CD14-positive monocyte (primary cell): ENCODE measurements around the gene SLC22A17. TPM values are rescaled to one million over a fixed set of nuclear protein-coding genes. Genes with fewer than 3 reads are reported as not detected.

Experiments used
- DNase-seq, 3 donors: peaks; one replicate each; pipeline ENCODE4 v3.0.0-alpha.2; 2011 to 2022
- H2AFZ ChIP-seq: 2 replicates; pipeline ENCODE4 v1.6.0; 2012; ENCODE audit warnings: mild to moderate bottlenecking, low read depth, low read length, inconsistent platforms; ENCODE audit not compliant: insufficient read depth, poor library complexity, severe bottlenecking
- H3K27ac ChIP-seq, 2 donors: 1 replicate in 1 of 2; 2 replicates in 1 of 2; pipeline ENCODE4 v1.5.1; 2012 to 2013; ENCODE audit warnings: low read length in 2 of 2, control low read depth in 1 of 2, inconsistent platforms in 1 of 2, low read depth in 1 of 2, mild to moderate bottlenecking in 1 of 2
- H3K27me3 ChIP-seq, 2 donors: one replicate each; pipeline versions ENCODE4 v1.6.0 to v1.6.1; 2011 to 2013; ENCODE audit warnings: low read length in 2 of 2; ENCODE audit not compliant: control insufficient read depth in 2 of 2, insufficient read depth in 2 of 2
- H3K36me3 ChIP-seq, 2 donors: replicated peaks in 1 of 2; 1 replicate in 1 of 2; 2 replicates in 1 of 2; pipeline versions ENCODE4 v1.5.1 to v1.6.1; 2012 to 2013; ENCODE audit warnings: low read length in 2 of 2, control low read depth in 1 of 2, inconsistent platforms in 1 of 2, mild to moderate bottlenecking in 1 of 2; ENCODE audit not compliant: insufficient read depth in 2 of 2, control insufficient read depth in 1 of 2
- H3K4me1 ChIP-seq, 2 donors: 1 replicate in 1 of 2; 2 replicates in 1 of 2; pipeline versions ENCODE4 v1.5.1 to v1.6.1; 2012 to 2013; ENCODE audit warnings: low read length in 2 of 2, control low read depth in 1 of 2, inconsistent platforms in 1 of 2, mild to moderate bottlenecking in 1 of 2, moderate library complexity in 1 of 2; ENCODE audit not compliant: insufficient read depth in 2 of 2, control insufficient read depth in 1 of 2
- H3K4me2 ChIP-seq: replicated peaks from 2 replicates; pipeline ENCODE3; 2012; ENCODE audit warnings: low read length, moderate library complexity, mild to moderate bottlenecking; ENCODE audit not compliant: poor library complexity, severe bottlenecking; ENCODE audit errors: extremely low read depth
- H3K4me3 ChIP-seq, 3 experiments: fragments of 200-600 bp in 1 of 3; sonication (generic) in 1 of 3; replicated peaks in 1 of 3; 1 replicate in 2 of 3; 2 replicates in 1 of 3; pipeline ENCODE4 v1.5.1; 2011 to 2013; ENCODE audit warnings: low read length in 3 of 3, mild to moderate bottlenecking in 3 of 3, control low read depth in 2 of 3, low read depth in 2 of 3, inconsistent platforms in 1 of 3, moderate library complexity in 1 of 3
- H3K79me2 ChIP-seq: 2 replicates; pipeline ENCODE4 v1.6.0; 2012; ENCODE audit warnings: mild to moderate bottlenecking, control low read depth, inconsistent platforms, low read length, moderate library complexity; ENCODE audit not compliant: insufficient read depth
- H3K9ac ChIP-seq: 2 replicates; pipeline ENCODE4 v1.6.0; 2017; ENCODE audit warnings: low read length, mild to moderate bottlenecking; ENCODE audit not compliant: insufficient read depth, poor library complexity, severe bottlenecking
- H3K9me3 ChIP-seq, 2 donors: replicated peaks in 1 of 2; 1 replicate in 1 of 2; 2 replicates in 1 of 2; pipeline versions ENCODE4 v1.5.1 to v1.6.1; 2012 to 2013; ENCODE audit warnings: low read length in 2 of 2, control low read depth in 1 of 2; ENCODE audit not compliant: control insufficient read depth in 1 of 2, insufficient read depth in 1 of 2
- H4K20me1 ChIP-seq: 2 replicates; pipeline ENCODE4 v1.6.0; 2012; ENCODE audit warnings: mild to moderate bottlenecking, low read length, control low read depth, moderate library complexity; ENCODE audit not compliant: insufficient read depth
- H3K27ac Mint-ChIP-seq, 7 donors: one replicate each; pipeline ENCODE4 v1.8.0; 2020; ENCODE audit warnings: mild to moderate bottlenecking in 7 of 7, mixed read lengths in 7 of 7, moderate library complexity in 6 of 7, inconsistent platforms in 2 of 7
- H3K27me3 Mint-ChIP-seq, 3 donors: one replicate each; pipeline ENCODE4 v1.8.0; 2021 to 2022; ENCODE audit warnings: low read depth in 3 of 3, mild to moderate bottlenecking in 3 of 3, mixed read lengths in 3 of 3, moderate library complexity in 3 of 3, inconsistent platforms in 1 of 3
- H3K36me3 Mint-ChIP-seq, 2 donors: one replicate each; pipeline ENCODE4 v1.8.0; 2020; ENCODE audit warnings: mixed read lengths in 2 of 2, inconsistent platforms in 1 of 2, mild to moderate bottlenecking in 1 of 2
- H3K4me1 Mint-ChIP-seq: one replicate; pipeline ENCODE4 v1.8.0; 2020; ENCODE audit warnings: mild to moderate bottlenecking, mixed read lengths
- H3K4me3 Mint-ChIP-seq, 2 donors: one replicate each; pipeline ENCODE4 v1.8.0; 2020; ENCODE audit warnings: mild to moderate bottlenecking in 2 of 2, mixed read lengths in 2 of 2, moderate library complexity in 1 of 2
- H3K9me3 Mint-ChIP-seq, 7 donors: one replicate each; pipeline ENCODE4 v1.8.0; 2020 to 2022; ENCODE audit warnings: mixed read lengths in 7 of 7, mild to moderate bottlenecking in 6 of 7, moderate library complexity in 6 of 7, inconsistent platforms in 2 of 7
- CTCF ChIP-seq: fragments of 200-600 bp; IDR thresholded peaks from one replicate; pipeline ENCODE4 v1.8.0; 2022; ENCODE audit warnings: antibody characterized with exemption, mild to moderate bottlenecking
- WGBS: methylation state at CpG from one replicate; pipeline ENCODE4 v1.1.5; 2013; ENCODE audit warnings: missing lambda C conversion rate; ENCODE audit not compliant: insufficient coverage; 5-methylcytosine and 5-hydroxymethylcytosine counted together
- intact Hi-C, 2 donors: fragments of 100-400 bp; cut with micrococcal nuclease; formaldehyde crosslinking; loops; one replicate each; pipeline versions ENCODE4 v1.15.0 to v1.15.1; 2023
- polyA plus RNA-seq, 3 donors: library from polyadenylated mRNA; depleted of rRNA in 1 of 3; unstranded in 2 of 3; stranded (reverse) in 1 of 3; fragments of 300-500 nt in 2 of 3; fragments of >200 nt in 1 of 3; fragmentation: Illumina TruSeq in 2 of 3; gene quantifications; 1 replicate in 2 of 3; 2 replicates in 1 of 3; pipeline ENCODE4 v1.2.3, GENCODE V29; 2012 to 2021

The SLC22A17 gene
- polyA plus RNA-seq, 3 donors = not detected

DNA sequence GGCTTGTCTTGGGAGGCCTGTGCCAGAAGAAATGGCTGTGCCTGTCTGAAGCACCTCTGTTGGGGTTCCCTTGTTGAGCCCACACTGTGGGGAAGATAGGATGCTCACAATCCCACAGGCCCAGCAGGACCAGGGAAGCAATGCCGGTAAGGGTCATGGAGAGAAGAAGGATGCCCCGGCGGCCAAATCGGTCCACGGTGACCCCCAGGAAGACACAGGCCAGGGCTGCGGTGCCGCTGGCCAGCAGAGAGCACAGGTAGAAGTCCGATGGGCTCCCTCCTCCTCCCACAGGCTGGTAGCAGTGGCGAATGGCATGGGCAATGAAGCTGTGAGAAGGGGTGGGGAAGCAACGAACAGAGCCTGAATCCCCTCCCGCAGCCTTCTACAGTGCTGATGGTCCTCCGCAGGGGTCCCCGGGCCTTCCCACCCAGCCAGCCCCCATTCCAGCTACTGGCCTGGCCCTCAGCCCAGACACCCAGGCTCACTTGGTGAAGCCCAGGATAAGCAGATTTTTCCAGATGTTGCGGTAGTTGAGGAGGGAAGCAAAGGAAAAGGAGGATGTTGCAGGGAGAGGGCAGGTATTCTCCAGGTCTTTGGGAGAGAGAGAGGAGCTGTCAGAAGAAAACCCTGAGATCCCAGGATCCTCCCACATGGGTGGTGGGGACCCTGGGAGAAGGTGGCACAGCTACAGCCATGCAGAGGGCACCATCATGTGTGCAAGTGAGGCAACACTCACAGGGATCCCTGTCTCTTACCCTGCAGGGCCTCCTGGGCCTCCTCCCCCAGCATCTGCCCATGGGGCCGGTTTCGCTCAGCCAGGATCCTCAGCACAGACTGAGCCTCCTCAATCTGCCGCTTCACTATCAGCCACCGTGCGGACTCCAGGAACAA is 5.0 kb downstream of the SLC22A17 start:
- peaks cover 2 to 12% (median 6%) of the 10 kb centered on the region in 7 donors for H3K9me3 Mint-ChIP-seq
- Histone ChIP-seq H3K79me2 (no peaks in the 10 kb centered on the region), H3K27ac (no peak overlapping the region), H3K9me3 (peaks cover 0 to 16% of the 10 kb centered on the region in 2 donors), H3K27me3 (peaks cover 24 to 26% of the 10 kb centered on the region in 2 donors), H2AFZ (no peak overlapping the region), H3K4me1 (peaks cover 4 to 11% of the 10 kb centered on the region in 2 donors), H3K4me3 (no peak overlapping the region), H3K4me2 (no peak overlapping the region), H3K9ac (no peak overlapping the region), H3K36me3 (no peaks in the 10 kb centered on the region), H4K20me1 (no peaks in the 10 kb centered on the region)
- H3K4me3 Mint-ChIP-seq = no peak overlapping the region
- H3K27ac Mint-ChIP-seq = no peak overlapping the region
- intact Hi-C loops = no loop called here
- peaks cover 0 to 6% of the 10 kb centered on the region in 2 donors for H3K36me3 Mint-ChIP-seq
- DNase-seq = no peak
- peaks cover 26 to 37% (median 30%) of the 10 kb centered on the region in 3 donors for H3K27me3 Mint-ChIP-seq
- peaks cover 5% of the 10 kb centered on the region for H3K4me1 Mint-ChIP-seq
- no peak for TF ChIP-seq CTCF
- WGBS = 100% methylated on average over 4 of the region's 19 CpGs

DNA sequence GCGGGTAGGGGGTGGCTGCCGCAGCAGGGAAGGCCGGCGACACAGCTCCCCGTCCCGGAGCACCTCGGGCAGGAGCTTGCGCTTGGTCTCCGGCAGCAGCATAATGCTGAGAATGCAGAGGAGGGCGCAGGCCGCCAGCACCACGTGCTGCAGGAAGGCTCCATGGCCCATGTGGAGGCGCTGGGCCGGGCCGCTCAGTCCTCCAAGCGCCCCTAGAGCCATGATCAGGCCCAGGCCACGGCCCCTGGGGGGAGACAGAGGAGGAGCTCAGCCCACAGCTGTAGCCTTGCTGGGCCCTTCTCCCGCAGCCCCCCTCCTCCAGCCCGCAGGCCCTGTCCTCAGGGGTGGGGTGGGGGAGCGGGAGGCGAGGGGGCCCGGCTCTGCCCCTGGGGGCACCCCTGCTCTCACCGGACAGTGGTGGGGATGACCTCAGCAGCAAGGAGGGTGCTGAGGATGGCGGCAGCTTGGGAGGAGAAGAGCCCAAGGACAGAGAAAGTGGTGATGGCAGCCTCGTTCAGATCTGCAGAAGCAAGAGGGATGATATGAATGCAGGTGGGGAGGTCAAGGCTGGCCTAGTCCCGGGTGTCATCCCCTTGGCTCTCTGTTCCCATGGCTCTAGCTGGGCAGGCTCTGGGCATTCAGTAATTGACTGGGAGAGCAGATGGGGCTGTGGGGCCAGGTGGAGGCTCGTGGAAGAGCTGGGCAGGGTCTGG is 5.8 kb downstream of the SLC22A17 start:
- no peak overlapping the region for H3K4me2 ChIP-seq
- peaks cover 17 to 18% of the 10 kb centered on the region in 2 donors for H3K27me3 ChIP-seq
- H3K4me3 ChIP-seq = no peak overlapping the region
- peaks cover 1 to 3% of the 10 kb centered on the region in 2 donors for H3K4me1 ChIP-seq
- intact Hi-C loops = no loop called here
- H3K4me3 Mint-ChIP-seq = no peak overlapping the region
- H3K36me3 ChIP-seq = no peaks in the 10 kb centered on the region
- H3K27me3 Mint-ChIP-seq = peaks cover 23 to 34% (median 26%) of the 10 kb centered on the region in 3 donors
- no peak overlapping the region for H3K27ac Mint-ChIP-seq
- no peaks in the 10 kb centered on the region for H3K79me2 ChIP-seq
- H3K4me1 Mint-ChIP-seq = peaks cover 4% of the 10 kb centered on the region
- no peaks in the 10 kb centered on the region for H4K20me1 ChIP-seq
- peaks cover 0 to 10% of the 10 kb centered on the region in 2 donors for H3K9me3 ChIP-seq
- no peak overlapping the region for H3K27ac ChIP-seq
- peaks cover 0 to 6% of the 10 kb centered on the region in 2 donors for H3K36me3 Mint-ChIP-seq
- no peak for TF ChIP-seq CTCF
- WGBS = 94% methylated on average over 22 of the region's 27 CpGs
- no peak overlapping the region for H2AFZ ChIP-seq
- no peak overlapping the region for H3K9ac ChIP-seq
- H3K9me3 Mint-ChIP-seq = peaks cover 2 to 9% (median 6%) of the 10 kb centered on the region in 7 donors
- DNase-seq = no peak
